Spinal cord (tissue), 10 donors: ENCODE results near the gene CADPS. TPM values are rescaled to one million over a fixed set of nuclear protein-coding genes. Genes with fewer than 3 reads are reported as not detected.

Experiments
- DNase-seq, 6 donors: peaks; one replicate each; pipeline versions ENCODE4 v3.0.0 to v3.0.0-alpha.2; 2013 to 2015; ENCODE audit warnings: low spot score in 6 of 6, low read depth in 4 of 6
- H3K27ac ChIP-seq: one replicate; pipeline ENCODE4 v1.5.1; 2013; ENCODE audit warnings: low read depth, low read length, control low read depth
- H3K27me3 ChIP-seq: one replicate; pipeline ENCODE4 v1.6.1; 2013; ENCODE audit warnings: low read length; ENCODE audit not compliant: control insufficient read depth, insufficient read depth
- H3K36me3 ChIP-seq: one replicate; pipeline ENCODE4 v1.6.1; 2013; ENCODE audit warnings: low read length; ENCODE audit not compliant: control insufficient read depth, insufficient read depth
- H3K4me1 ChIP-seq: one replicate; pipeline ENCODE4 v1.6.1; 2013; ENCODE audit warnings: low read length; ENCODE audit not compliant: control insufficient read depth, insufficient read depth
- H3K4me3 ChIP-seq: one replicate; pipeline ENCODE4 v1.5.1; 2013; ENCODE audit warnings: low read depth, low read length, control low read depth
- H3K9me3 ChIP-seq: one replicate; pipeline ENCODE4 v1.6.1; 2013; ENCODE audit warnings: low read length; ENCODE audit not compliant: control insufficient read depth, insufficient read depth
- whole genome bisulfite sequencing: methylation state at CpG from one replicate; pipeline ENCODE4 v1.1.5; 2013; ENCODE audit warnings: missing lambda C conversion rate; ENCODE audit not compliant: insufficient coverage; 5-methylcytosine and 5-hydroxymethylcytosine counted together
- polyA plus RNA-seq, 2 donors: library from polyadenylated mRNA; unstranded; fragments of 120-200 nt; gene quantifications; one replicate each; pipeline ENCODE4 v1.2.1, GENCODE V29; 2013; ENCODE audit not compliant: insufficient read length in 2 of 2
- total RNA-seq, 2 donors: library from RNA; depleted of rRNA in 1 of 2; stranded (reverse); fragments of 120-200 nt in 1 of 2; fragments of >200 nt in 1 of 2; gene quantifications; one replicate each; pipeline versions ENCODE4 v1.2.3 to v1.2.4, GENCODE V29; 2013 to 2014
- donor health status: healthy.

Gene CADPS
- total and polyA plus RNA-seq, 4 donors: 79.7 to 251 (median 198) TPM

DNA sequence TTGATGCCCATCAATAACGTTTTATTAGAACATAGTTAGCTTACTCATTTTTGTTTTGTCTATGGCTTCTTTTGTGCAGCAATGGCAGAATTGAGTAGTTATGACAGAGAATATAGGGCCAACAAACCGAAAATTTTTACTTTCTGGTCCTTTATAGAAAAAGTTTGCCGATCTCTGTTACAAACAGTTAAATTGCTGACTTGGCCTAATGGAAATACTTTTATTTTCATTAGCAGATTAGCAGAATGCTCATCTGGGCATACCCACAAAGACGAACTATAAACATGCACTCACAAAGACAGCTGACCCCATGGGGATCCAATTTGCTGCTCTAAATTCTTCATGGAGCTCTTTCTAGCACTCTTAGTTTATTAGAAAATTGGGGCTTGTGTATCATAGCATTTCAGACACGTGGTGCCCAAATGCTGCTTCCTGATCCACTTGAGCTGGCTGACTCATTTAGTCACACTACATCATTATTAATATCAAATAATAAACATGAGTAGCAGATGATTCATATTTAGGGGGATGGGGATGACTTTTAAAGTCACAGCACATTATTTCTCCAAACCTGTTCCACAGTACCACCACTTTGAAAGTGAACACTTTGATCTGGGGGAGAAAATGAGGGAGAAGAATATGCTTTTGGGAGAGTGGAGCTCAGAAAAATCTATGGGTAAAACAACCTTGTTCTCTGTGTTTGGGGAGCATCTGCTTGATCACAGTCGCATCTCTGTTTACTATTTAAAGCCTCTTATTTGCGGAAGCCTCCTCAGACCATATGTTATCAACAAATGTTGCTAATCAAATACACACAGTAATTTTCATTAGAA is 273.8 kb downstream of the CADPS start:
- no peaks in the 10 kb centered on the region for H3K36me3 ChIP-seq
- no peaks in the 10 kb centered on the region for H3K9me3 ChIP-seq
- no peak overlapping the region for H3K27ac ChIP-seq
- H3K4me1 ChIP-seq: no peaks in the 10 kb centered on the region
- DNase-seq: peak in 1 of 6 donors; percentile 53
- no peaks in the 10 kb centered on the region for H3K27me3 ChIP-seq
- no peak overlapping the region for H3K4me3 ChIP-seq
- WGBS: 51% methylated on average over 2 of the region's 7 CpGs

- no peaks in the 10 kb centered on the region for H3K9me3 ChIP-seq
- no peak overlapping the region for H3K27ac ChIP-seq
- WGBS: 56% methylated on average over 1 of the region's 2 CpGs
- no peaks in the 10 kb centered on the region for H3K4me1 ChIP-seq
- DNase-seq: peak in 1 of 6 donors; percentile 61
- no peaks in the 10 kb centered on the region for H3K27me3 ChIP-seq
- no peaks in the 10 kb centered on the region for H3K36me3 ChIP-seq
- no peak overlapping the region for H3K4me3 ChIP-seq
Measured at GRCh38 chr3:62600033-62600432, 275.2 kb downstream of the CADPS start.

DNA sequence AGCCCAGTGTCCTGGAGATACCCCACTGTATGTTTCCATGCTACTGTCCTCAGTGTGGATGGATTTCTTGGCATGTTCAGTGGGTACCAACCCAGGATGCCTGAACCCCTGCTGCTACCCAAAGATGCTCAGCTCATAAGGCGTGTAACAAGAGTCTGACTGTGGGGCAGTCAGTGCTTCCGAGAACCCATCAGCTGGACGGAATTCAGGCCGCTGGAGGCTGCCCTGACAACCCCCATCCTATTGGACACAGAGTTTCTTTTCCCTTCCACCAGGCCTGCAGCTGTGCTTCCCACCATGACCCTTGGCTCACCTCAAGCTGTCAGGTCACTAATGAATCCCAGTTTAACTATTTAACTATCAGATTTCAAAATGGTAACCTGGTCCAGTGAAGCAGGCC is 277.7 kb downstream of the CADPS start:
- Histone ChIP-seq H3K9me3 (no peaks in the 10 kb centered on the region), H3K27ac (no peak overlapping the region), H3K4me1 (no peaks in the 10 kb centered on the region), H3K27me3 (no peaks in the 10 kb centered on the region), H3K4me3 (no peak overlapping the region), H3K36me3 (peaks cover 1% of the 10 kb centered on the region)
- no peak for DNase-seq
- 69% methylated on average over 4 of the region's 4 CpGs for WGBS

GRCh38 chr3:62592408-62592807 is 282.8 kb downstream of the CADPS start:
- WGBS: 89% methylated on average over 3 of the region's 3 CpGs
- Histone ChIP-seq H3K4me1 (no peaks in the 10 kb centered on the region), H3K4me3 (no peak overlapping the region), H3K27ac (no peak overlapping the region), H3K36me3 (peaks cover 7% of the 10 kb centered on the region), H3K27me3 (no peaks in the 10 kb centered on the region), H3K9me3 (no peaks in the 10 kb centered on the region)
- no peak for DNase-seq

GRCh38 chr3:62589078-62589477 is 286.1 kb downstream of the CADPS start:
- no peaks in the 10 kb centered on the region for H3K9me3 ChIP-seq
- H3K4me3 ChIP-seq: no peak overlapping the region
- H3K4me1 ChIP-seq: no peaks in the 10 kb centered on the region
- H3K36me3 ChIP-seq: peaks cover 7% of the 10 kb centered on the region
- WGBS: 68% methylated on average over 4 of the region's 4 CpGs
- peak in 1 of 6 donors; percentile 37 for DNase-seq
- H3K27me3 ChIP-seq: no peaks in the 10 kb centered on the region
- no peak overlapping the region for H3K27ac ChIP-seq

DNA sequence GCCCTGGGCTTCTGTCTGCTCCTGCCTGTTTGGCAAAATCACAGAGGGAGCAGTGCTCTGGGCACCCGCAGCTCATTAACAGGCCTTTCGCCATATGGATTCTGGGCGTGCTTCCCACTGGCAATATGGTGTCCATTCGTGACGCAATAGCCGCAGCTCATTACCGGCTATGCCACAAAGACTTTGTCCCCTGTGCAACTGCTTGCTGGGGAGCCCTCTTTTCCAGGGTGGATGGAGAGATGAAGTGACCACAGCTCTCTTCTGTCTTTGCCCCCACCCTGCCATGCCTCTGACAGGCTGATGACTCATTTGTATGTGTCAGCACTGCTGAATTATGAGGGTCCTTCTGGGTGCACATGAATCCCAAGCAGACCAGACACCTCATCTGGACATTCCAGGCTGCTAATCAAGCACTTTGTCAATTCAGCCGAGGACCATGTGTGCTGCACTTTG is 287.6 kb downstream of the CADPS start:
- H3K4me3 ChIP-seq: no peak overlapping the region
- no peaks in the 10 kb centered on the region for H3K27me3 ChIP-seq
- H3K4me1 ChIP-seq: no peaks in the 10 kb centered on the region
- WGBS: 77% methylated on average over 6 of the region's 8 CpGs
- H3K9me3 ChIP-seq: no peaks in the 10 kb centered on the region
- peaks cover 7% of the 10 kb centered on the region for H3K36me3 ChIP-seq
- peak in 2 of 6 donors; percentile 52 to 90 for DNase-seq
- H3K27ac ChIP-seq: no peak overlapping the region

DNA sequence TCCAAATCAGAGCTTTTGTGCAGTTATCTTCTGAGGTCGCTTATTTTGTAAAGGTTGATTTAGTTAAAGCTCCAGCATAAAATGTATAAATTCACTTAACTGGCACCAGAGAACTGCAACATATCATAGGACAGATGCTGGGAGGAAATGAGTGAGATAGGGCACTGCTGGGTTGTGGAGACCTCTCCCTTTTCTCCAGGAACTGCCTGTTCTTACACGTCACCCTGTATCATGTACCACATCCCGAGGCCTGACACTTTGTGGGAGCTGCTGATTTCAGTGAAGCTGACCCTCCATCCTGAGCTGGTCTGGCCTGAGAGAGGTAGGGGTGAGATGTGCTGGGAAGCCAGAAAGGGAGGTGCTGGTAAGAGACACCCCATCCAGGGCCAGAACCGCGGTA is 288.0 kb downstream of the CADPS start:
- Histone ChIP-seq H3K36me3 (peaks cover 3% of the 10 kb centered on the region), H3K4me1 (no peaks in the 10 kb centered on the region), H3K4me3 (no peak overlapping the region), H3K27me3 (no peaks in the 10 kb centered on the region), H3K27ac (no peak overlapping the region), H3K9me3 (no peaks in the 10 kb centered on the region)
- DNase-seq: no peak
- 55% methylated on average over 2 of the region's 5 CpGs for WGBS

GRCh38 chr3:62586356-62586755 is 288.9 kb downstream of the CADPS start:
- DNase-seq: no peak
- H3K4me3 ChIP-seq: no peak overlapping the region
- no CpG with 5 or more reads among the region's 1 CpG for WGBS
- H3K36me3 ChIP-seq: peaks cover 6% of the 10 kb centered on the region
- no peaks in the 10 kb centered on the region for H3K9me3 ChIP-seq
- H3K27ac ChIP-seq: no peak overlapping the region
- no peaks in the 10 kb centered on the region for H3K27me3 ChIP-seq
- H3K4me1 ChIP-seq: no peaks in the 10 kb centered on the region

DNA sequence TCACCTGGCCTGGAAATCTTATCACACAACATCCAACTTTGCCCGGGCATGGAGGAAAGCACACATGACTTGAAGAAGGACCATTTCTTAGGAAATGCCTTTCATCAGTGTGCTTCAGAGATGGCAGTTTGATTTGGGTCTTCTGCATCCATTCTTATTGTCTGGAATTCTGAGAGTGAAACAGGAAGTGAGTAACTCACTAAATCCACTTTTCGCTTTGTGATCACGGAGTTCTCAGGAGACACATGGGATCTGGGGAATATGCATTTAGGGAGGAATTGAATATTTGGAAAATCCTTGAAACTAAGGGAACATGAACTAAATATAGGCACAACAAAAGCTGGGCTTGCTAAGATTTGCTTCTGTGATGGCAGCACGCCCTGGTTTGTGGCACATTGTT is 289.4 kb downstream of the CADPS start:
- H3K9me3 ChIP-seq: no peaks in the 10 kb centered on the region
- H3K4me3 ChIP-seq: no peak overlapping the region
- peak in 1 of 6 donors; percentile 42 for DNase-seq
- WGBS: 93% methylated on average over 4 of the region's 4 CpGs
- peaks cover 4% of the 10 kb centered on the region for H3K36me3 ChIP-seq
- no peak overlapping the region for H3K27ac ChIP-seq
- no peaks in the 10 kb centered on the region for H3K4me1 ChIP-seq
- H3K27me3 ChIP-seq: no peaks in the 10 kb centered on the region

- no CpG with 5 or more reads among the region's 4 CpGs for WGBS
- no peak overlapping the region for H3K27ac ChIP-seq
- H3K9me3 ChIP-seq: no peaks in the 10 kb centered on the region
- peaks cover 4% of the 10 kb centered on the region for H3K36me3 ChIP-seq
- no peaks in the 10 kb centered on the region for H3K27me3 ChIP-seq
- H3K4me3 ChIP-seq: no peak overlapping the region
- H3K4me1 ChIP-seq: no peaks in the 10 kb centered on the region
- no peak for DNase-seq
Measured at GRCh38 chr3:62584636-62585035, 290.6 kb downstream of the CADPS start.
